Osteoblast (primary cell): ENCODE results near the gene MEIOSIN. TPM values are rescaled to one million over a fixed set of nuclear protein-coding genes. Genes with fewer than 3 reads are reported as not detected.
A peak's percentile ranks its signal among the peaks of the same experiment; 100 is the strongest.

Experiments used
- DNase-seq: peaks from one replicate; pipeline ENCODE4 v3.0.0; 2011; ENCODE audit warnings: low spot score, mixed read lengths; ENCODE audit not compliant: insufficient read length; ENCODE audit errors: missing footprints
- H2AFZ ChIP-seq: 2 replicates; pipeline ENCODE4 v1.6.0; 2011; ENCODE audit warnings: mild to moderate bottlenecking, low read length
- H3K27ac ChIP-seq: 2 replicates; pipeline ENCODE4 v1.5.1; 2011; ENCODE audit warnings: mild to moderate bottlenecking, low read depth, low read length, moderate library complexity
- H3K27me3 ChIP-seq: 2 replicates; pipeline ENCODE4 v1.6.0; 2012; ENCODE audit warnings: mild to moderate bottlenecking, control low read depth, inconsistent platforms, low read length, moderate library complexity; ENCODE audit not compliant: insufficient read depth
- H3K36me3 ChIP-seq: 2 replicates; pipeline ENCODE4 v1.5.1; 2011; ENCODE audit warnings: mild to moderate bottlenecking, low read length, control low read depth, moderate library complexity; ENCODE audit not compliant: insufficient read depth
- H3K4me1 ChIP-seq: 2 replicates; pipeline ENCODE4 v1.5.1; 2011; ENCODE audit warnings: mild to moderate bottlenecking, low read length, control low read depth, moderate library complexity; ENCODE audit not compliant: insufficient read depth
- H3K4me2 ChIP-seq: 2 replicates; pipeline ENCODE4 v1.6.0; 2011; ENCODE audit warnings: mild to moderate bottlenecking, low read length; ENCODE audit not compliant: insufficient read depth
- H3K4me3 ChIP-seq: fragments of 200-600 bp; sonication (generic); 3 replicates; pipeline ENCODE4 v1.5.1; 2012; ENCODE audit warnings: mild to moderate bottlenecking, low read length, inconsistent platforms; ENCODE audit not compliant: insufficient read depth
- H3K79me2 ChIP-seq: 2 replicates; pipeline ENCODE4 v1.6.0; 2012; ENCODE audit warnings: mild to moderate bottlenecking, low read length, control low read depth, inconsistent platforms; ENCODE audit not compliant: insufficient read depth
- H3K9me3 ChIP-seq: 2 replicates; pipeline ENCODE4 v1.5.1; 2011; ENCODE audit warnings: low read depth, low read length, control low read depth
- H4K20me1 ChIP-seq: 2 replicates; pipeline ENCODE4 v1.6.0; 2012; ENCODE audit warnings: mild to moderate bottlenecking, low read length, control low read depth; ENCODE audit not compliant: insufficient read depth
- total RNA-seq: library from RNA; depleted of rRNA; stranded (reverse); fragments of >200 nt; gene quantifications from 2 replicates; pipeline ENCODE4 v1.2.3, GENCODE V29; 2012
- TF ChIP-seq, protein P1 (sequence below): IDR thresholded peaks from 2 replicates; pipeline ENCODE4 v1.5.1; 2011; ENCODE audit warnings: mild to moderate bottlenecking, low read depth, low read length, moderate library complexity; ENCODE audit errors: extremely low read depth

The MEIOSIN gene
- total RNA-seq, 1 donor = not detected

- H3K4me1 ChIP-seq = peaks cover 12% of the 10 kb centered on the region
- no peak for DNase-seq
- peaks cover 3% of the 10 kb centered on the region for H4K20me1 ChIP-seq
- no peak overlapping the region for H2AFZ ChIP-seq
- peaks cover 61% of the 10 kb centered on the region for H3K79me2 ChIP-seq
- TF ChIP-seq, protein P1, sequence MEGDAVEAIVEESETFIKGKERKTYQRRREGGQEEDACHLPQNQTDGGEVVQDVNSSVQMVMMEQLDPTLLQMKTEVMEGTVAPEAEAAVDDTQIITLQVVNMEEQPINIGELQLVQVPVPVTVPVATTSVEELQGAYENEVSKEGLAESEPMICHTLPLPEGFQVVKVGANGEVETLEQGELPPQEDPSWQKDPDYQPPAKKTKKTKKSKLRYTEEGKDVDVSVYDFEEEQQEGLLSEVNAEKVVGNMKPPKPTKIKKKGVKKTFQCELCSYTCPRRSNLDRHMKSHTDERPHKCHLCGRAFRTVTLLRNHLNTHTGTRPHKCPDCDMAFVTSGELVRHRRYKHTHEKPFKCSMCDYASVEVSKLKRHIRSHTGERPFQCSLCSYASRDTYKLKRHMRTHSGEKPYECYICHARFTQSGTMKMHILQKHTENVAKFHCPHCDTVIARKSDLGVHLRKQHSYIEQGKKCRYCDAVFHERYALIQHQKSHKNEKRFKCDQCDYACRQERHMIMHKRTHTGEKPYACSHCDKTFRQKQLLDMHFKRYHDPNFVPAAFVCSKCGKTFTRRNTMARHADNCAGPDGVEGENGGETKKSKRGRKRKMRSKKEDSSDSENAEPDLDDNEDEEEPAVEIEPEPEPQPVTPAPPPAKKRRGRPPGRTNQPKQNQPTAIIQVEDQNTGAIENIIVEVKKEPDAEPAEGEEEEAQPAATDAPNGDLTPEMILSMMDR = no peak
- H3K27ac ChIP-seq = no peak overlapping the region
- H3K27me3 ChIP-seq = no peaks in the 10 kb centered on the region
- H3K4me2 ChIP-seq = no peak overlapping the region
- no peaks in the 10 kb centered on the region for H3K9me3 ChIP-seq
- H3K36me3 ChIP-seq = no peaks in the 10 kb centered on the region
- H3K4me3 ChIP-seq = no peak overlapping the region
Observed at GRCh38 chr19:45712699-45713067, 20.6 kb upstream of the MEIOSIN start.

DNA sequence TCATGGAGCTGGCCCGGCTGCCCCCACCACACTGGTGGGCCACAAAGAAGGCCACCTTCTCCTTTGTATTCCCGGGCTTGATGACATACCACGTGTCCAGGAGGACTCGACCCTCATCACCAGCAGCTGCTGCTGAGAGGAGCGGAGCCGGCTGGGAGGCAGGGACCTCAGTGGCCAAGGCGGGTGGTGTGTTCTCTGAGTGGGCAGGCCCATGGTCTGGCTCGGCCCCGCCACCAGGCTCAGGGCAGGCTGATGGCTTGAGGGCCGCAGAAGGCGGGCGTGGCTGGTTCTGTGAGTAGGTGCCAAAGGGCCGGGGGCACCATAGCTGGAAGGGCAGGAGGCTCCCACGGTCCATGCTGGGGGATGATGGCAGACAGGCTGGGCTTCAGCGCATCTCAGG, 20.1 kb upstream of the MEIOSIN start:
- Histone ChIP-seq H2AFZ (no peak overlapping the region), H3K4me3 (no peak overlapping the region), H3K36me3 (no peaks in the 10 kb centered on the region), H3K4me2 (no peak overlapping the region), H3K27me3 (no peaks in the 10 kb centered on the region), H4K20me1 (peaks cover 3% of the 10 kb centered on the region), H3K4me1 (peaks cover 16% of the 10 kb centered on the region), H3K79me2 (peaks cover 65% of the 10 kb centered on the region), H3K9me3 (no peaks in the 10 kb centered on the region), H3K27ac (no peak overlapping the region)
- TF ChIP-seq, protein P1 = no peak
- DNase-seq = peak; percentile 65

GRCh38 chr19:45715139-45715538, 18.1 kb upstream of the MEIOSIN start:
- Histone ChIP-seq H3K79me2 (peaks cover 80% of the 10 kb centered on the region), H3K27ac (no peak overlapping the region), H3K36me3 (peaks cover 7% of the 10 kb centered on the region), H4K20me1 (peaks cover 3% of the 10 kb centered on the region), H2AFZ (no peak overlapping the region), H3K27me3 (no peaks in the 10 kb centered on the region), H3K4me1 (peaks cover 20% of the 10 kb centered on the region), H3K4me2 (no peak overlapping the region), H3K9me3 (no peaks in the 10 kb centered on the region), H3K4me3 (no peak overlapping the region)
- no peak for DNase-seq
- TF ChIP-seq, protein P1 = no peak

DNA sequence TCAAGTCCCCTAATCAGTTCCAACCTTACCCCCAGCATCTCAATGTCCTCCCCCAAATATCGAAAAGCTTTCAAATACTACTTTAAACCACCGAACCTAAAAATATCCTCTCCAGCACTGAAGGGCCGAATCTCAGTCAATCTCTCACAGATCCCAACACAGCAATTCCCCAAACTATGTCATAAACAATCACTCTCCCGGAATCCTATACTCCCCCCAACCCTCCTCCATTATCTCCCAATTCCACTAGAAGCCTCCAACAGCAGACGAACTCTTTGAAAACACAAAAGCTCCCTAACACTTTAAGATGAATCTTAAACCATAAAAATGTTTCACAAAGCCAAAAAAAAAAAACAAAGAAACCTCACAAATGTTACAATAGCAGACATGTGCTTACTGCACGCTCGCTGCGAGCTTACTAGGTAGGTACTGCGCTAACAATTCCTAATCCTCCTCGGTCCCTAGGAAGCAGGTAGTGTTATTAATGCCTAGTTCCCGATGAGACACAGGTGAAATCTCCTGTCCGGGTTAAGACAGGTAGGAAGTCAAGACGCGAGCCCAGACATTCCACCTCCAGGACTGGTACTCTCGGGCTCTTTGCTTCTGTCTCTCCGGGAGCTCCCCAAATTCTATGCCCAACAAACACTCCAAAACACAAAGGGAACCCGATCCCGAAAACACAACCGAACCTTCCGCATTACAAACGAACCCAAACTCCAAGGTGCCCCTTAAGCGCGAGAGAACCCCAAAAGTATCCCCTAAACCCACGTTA, 16.7 kb upstream of the MEIOSIN start:
- DNase-seq = peak; percentile 76
- Histone ChIP-seq H4K20me1 (no peaks in the 10 kb centered on the region), H3K79me2 (peaks cover 77% of the 10 kb centered on the region), H3K27me3 (no peaks in the 10 kb centered on the region), H2AFZ (peak overlapping the region; percentile 86), H3K4me2 (peak overlapping the region; percentile 100), H3K9me3 (no peaks in the 10 kb centered on the region), H3K4me1 (peaks cover 20% of the 10 kb centered on the region), H3K4me3 (peak overlapping the region; percentile 86), H3K36me3 (peaks cover 7% of the 10 kb centered on the region), H3K27ac (peak overlapping the region; percentile 67)
- TF ChIP-seq, protein P1 = no peak
